Measurements from ENCODE around the gene PCBD1.

DNA sequence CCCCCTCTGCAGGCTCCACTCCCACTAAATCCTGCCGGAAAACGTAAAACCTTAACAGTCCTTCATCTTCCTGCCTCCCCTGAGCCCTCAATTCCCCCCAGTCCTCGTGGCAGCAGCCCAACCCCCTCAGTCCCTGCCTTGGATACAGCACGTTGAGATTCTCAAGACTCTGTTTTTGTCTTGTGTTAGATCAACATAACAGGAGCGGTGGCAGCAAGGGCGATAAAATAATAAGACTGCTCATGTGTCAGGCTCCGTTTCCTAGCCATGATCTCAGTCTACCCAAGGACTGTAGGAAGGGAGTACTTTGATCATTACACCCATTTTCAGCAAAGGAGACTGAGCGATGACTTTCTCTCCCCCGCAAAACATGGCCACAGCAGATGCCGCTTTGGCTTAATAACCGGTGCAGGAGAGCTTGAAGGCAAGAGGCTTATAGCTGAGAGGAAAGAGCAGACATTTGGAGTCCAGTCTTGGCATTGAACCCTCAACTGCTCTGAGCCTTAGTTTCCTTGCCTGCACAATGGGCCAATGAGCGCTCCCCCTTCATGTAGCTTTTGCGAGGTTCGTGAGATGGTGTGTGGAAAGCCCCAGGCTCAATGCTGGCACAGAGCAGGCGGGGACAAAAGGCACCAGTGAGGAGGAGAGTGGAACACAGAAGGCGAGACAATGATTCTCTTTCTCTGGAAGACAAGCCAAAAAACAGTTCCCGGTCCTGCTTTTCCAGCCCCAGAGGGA is 42.1 kb upstream of the PCBD1 start:
- TF ChIP-seq SUZ12 (IDR thresholded peaks at IDR 0.05; ENCODE audit: extremely low read depth, insufficient read depth, insufficient read length) (no peak), ZNF274 (IDR thresholded peaks at IDR 0.05; ENCODE audit: low read depth, low read length) (no peak)

All from NT2/D1 (cell line).